ENCODE results near the gene UBXN7.

UBXN7 gene

DNA sequence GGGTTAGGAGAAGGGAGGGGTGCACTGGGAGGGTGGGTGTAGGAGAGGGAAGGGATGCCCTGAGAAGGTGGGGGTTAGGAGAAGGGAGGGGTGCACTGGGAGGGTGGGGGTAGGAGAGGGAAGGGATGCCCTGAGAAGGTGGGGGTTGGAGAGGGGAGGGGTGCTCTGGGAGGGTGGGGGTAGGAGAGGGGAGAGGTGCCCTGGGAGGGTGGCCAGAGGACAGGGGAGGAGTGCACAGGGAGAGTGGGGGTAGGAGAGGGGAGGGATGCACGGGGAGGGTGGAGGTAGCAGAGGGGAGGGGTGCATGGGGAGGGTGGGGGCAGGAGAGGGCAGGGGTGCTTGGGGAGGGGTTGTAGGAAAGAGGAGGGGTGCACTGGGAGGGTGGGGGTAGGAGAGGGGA is 97.2 kb downstream of the UBXN7 start:
- H3K27me3 ChIP-seq (ENCODE audit: control insufficient read depth, insufficient read depth, low read length): no peaks in the 10 kb centered on the region
- H3K36me3 ChIP-seq (ENCODE audit: control insufficient read depth, insufficient read depth, low read length): no peaks in the 10 kb centered on the region
- H3K4me1 ChIP-seq: no peaks in the 10 kb centered on the region
- H2AFZ ChIP-seq: no peak overlapping the region
- no peak overlapping the region for H3K4me2 ChIP-seq (ENCODE audit: low read length)
- no peaks in the 10 kb centered on the region for H3K79me2 ChIP-seq
- TF ChIP-seq, protein P1, sequence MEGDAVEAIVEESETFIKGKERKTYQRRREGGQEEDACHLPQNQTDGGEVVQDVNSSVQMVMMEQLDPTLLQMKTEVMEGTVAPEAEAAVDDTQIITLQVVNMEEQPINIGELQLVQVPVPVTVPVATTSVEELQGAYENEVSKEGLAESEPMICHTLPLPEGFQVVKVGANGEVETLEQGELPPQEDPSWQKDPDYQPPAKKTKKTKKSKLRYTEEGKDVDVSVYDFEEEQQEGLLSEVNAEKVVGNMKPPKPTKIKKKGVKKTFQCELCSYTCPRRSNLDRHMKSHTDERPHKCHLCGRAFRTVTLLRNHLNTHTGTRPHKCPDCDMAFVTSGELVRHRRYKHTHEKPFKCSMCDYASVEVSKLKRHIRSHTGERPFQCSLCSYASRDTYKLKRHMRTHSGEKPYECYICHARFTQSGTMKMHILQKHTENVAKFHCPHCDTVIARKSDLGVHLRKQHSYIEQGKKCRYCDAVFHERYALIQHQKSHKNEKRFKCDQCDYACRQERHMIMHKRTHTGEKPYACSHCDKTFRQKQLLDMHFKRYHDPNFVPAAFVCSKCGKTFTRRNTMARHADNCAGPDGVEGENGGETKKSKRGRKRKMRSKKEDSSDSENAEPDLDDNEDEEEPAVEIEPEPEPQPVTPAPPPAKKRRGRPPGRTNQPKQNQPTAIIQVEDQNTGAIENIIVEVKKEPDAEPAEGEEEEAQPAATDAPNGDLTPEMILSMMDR (IDR thresholded peaks at IDR 0.05): no peak
- no peak overlapping the region for H3K27ac ChIP-seq
- no peak overlapping the region for H3K4me3 ChIP-seq (ENCODE audit: low read depth, low read length)
- no peak overlapping the region for H3K9ac ChIP-seq
- no peaks in the 10 kb centered on the region for H3K9me3 ChIP-seq (ENCODE audit: control insufficient read depth, low read length)

DNA sequence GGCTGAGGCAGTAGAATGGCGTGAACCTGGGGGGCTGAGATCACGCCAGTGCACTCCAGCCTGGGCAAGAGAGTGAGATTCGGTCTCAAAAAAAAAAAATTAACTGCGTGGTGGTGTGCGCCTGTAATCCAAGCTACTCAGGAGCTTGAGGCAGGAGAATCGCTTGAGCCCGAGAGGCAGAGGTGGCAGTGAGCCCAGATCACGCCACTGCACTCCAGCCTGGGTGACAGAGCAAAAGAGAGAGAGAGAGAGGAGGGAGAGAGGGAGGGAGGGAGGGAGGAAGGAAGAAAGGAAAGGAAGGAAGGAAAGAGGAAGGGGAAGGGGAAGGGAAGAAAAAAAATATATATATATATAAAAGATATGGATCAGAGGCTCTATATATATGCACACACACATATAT is 100.1 kb downstream of the UBXN7 start:
- Histone ChIP-seq H3K27ac (no peak overlapping the region), H3K27me3 (ENCODE audit: control insufficient read depth, insufficient read depth, low read length) (no peaks in the 10 kb centered on the region), H3K79me2 (no peaks in the 10 kb centered on the region), H3K36me3 (ENCODE audit: control insufficient read depth, insufficient read depth, low read length) (no peaks in the 10 kb centered on the region), H3K9me3 (ENCODE audit: control insufficient read depth, low read length) (no peaks in the 10 kb centered on the region), H3K9ac (no peak overlapping the region), H3K4me1 (no peaks in the 10 kb centered on the region), H2AFZ (no peak overlapping the region), H3K4me2 (ENCODE audit: low read length) (no peak overlapping the region), H3K4me3 (ENCODE audit: low read depth, low read length) (no peak overlapping the region)
- TF ChIP-seq, protein P1 (IDR thresholded peaks at IDR 0.05): no peak

DNA sequence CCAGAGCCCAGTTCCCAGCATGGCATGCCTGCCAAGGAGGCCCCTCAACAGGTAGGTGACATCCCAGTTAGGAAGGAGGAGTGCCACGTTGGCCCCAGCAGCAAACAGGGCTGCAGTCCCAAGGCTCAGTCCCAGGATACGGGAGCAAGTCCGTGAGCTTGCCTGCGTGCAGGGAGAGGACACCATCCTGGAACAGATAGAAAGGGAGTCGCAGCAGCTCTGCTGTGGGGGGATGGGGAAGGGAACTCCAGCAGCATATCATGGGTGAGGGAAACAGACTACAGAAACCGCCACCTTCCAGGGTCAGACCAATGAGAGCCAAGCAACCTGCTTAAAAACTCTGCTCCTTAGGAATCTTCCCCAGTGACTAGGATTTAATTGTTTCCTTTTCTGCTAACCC is 104.8 kb downstream of the UBXN7 start:
- H3K36me3 ChIP-seq (ENCODE audit: control insufficient read depth, insufficient read depth, low read length): no peaks in the 10 kb centered on the region
- H3K79me2 ChIP-seq: no peaks in the 10 kb centered on the region
- no peak overlapping the region for H3K27ac ChIP-seq
- TF ChIP-seq, protein P1 (IDR thresholded peaks at IDR 0.05): no peak
- no peak overlapping the region for H2AFZ ChIP-seq
- H3K4me3 ChIP-seq (ENCODE audit: low read depth, low read length): no peak overlapping the region
- H3K27me3 ChIP-seq (ENCODE audit: control insufficient read depth, insufficient read depth, low read length): no peaks in the 10 kb centered on the region
- H3K4me2 ChIP-seq (ENCODE audit: low read length): no peak overlapping the region
- no peak overlapping the region for H3K9ac ChIP-seq
- no peaks in the 10 kb centered on the region for H3K9me3 ChIP-seq (ENCODE audit: control insufficient read depth, low read length)
- H3K4me1 ChIP-seq: no peaks in the 10 kb centered on the region

DNA sequence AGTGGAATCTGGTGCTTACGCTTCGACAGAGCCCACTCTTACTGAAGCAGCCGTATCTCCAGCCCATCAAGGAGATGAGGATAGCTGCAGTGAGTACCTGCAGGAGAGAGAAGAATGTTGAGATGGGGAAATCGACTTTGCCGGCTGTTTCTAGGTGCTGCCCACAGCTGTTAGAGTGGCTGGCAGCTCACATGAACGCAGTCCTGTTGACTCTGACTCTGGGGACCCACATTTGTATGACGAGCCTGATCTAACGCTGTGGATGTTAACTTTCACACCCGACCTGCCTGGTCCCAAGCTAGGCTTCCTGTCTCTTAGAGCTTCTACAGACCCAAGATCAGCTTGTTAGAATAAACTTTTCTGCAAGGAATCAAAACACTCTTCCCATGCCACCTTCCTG is 105.3 kb downstream of the UBXN7 start:
- H3K79me2 ChIP-seq: no peaks in the 10 kb centered on the region
- no peaks in the 10 kb centered on the region for H3K4me1 ChIP-seq
- no peak overlapping the region for H3K27ac ChIP-seq
- no peak overlapping the region for H3K9ac ChIP-seq
- no peak overlapping the region for H3K4me3 ChIP-seq (ENCODE audit: low read depth, low read length)
- H3K36me3 ChIP-seq (ENCODE audit: control insufficient read depth, insufficient read depth, low read length): no peaks in the 10 kb centered on the region
- H2AFZ ChIP-seq: no peak overlapping the region
- no peaks in the 10 kb centered on the region for H3K27me3 ChIP-seq (ENCODE audit: control insufficient read depth, insufficient read depth, low read length)
- TF ChIP-seq, protein P1 (IDR thresholded peaks at IDR 0.05): no peak
- H3K9me3 ChIP-seq (ENCODE audit: control insufficient read depth, low read length): no peaks in the 10 kb centered on the region
- H3K4me2 ChIP-seq (ENCODE audit: low read length): no peak overlapping the region

DNA sequence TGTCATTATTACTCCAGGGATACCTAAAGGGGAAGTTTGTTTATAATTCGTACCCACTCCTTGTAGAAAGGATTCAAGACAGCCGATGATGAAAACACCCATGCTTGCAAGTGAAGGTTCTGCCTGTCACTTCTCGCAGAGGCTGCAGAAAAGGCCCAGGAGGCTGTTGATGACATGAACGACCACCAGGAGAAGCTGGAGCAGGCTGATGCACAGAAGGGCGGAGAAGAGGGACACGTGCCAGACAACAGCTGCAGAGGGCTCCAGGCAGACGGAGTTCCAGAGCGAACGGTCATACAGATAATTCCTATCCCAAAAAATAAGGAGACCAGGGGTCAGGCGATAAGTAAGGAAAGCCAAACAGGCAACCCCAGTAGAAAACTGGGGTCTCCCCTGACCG is 108.5 kb downstream of the UBXN7 start:
- H3K79me2 ChIP-seq: no peaks in the 10 kb centered on the region
- H3K4me2 ChIP-seq (ENCODE audit: low read length): no peak overlapping the region
- no peak overlapping the region for H3K4me3 ChIP-seq (ENCODE audit: low read depth, low read length)
- H3K9ac ChIP-seq: no peak overlapping the region
- TF ChIP-seq, protein P1 (IDR thresholded peaks at IDR 0.05): no peak
- no peak overlapping the region for H3K27ac ChIP-seq
- H3K4me1 ChIP-seq: no peaks in the 10 kb centered on the region
- H3K36me3 ChIP-seq (ENCODE audit: control insufficient read depth, insufficient read depth, low read length): no peaks in the 10 kb centered on the region
- no peak overlapping the region for H2AFZ ChIP-seq
- no peaks in the 10 kb centered on the region for H3K27me3 ChIP-seq (ENCODE audit: control insufficient read depth, insufficient read depth, low read length)
- no peaks in the 10 kb centered on the region for H3K9me3 ChIP-seq (ENCODE audit: control insufficient read depth, low read length)

All from parathyroid adenoma (tissue), 2 donors.